ENCODE results near the gene STARD9.
"Not testable (repeated sequence)": the region's sequence is repeated elsewhere in the genome, so short reads cannot be mapped to it uniquely, and the experiment has no call there.

DNA sequence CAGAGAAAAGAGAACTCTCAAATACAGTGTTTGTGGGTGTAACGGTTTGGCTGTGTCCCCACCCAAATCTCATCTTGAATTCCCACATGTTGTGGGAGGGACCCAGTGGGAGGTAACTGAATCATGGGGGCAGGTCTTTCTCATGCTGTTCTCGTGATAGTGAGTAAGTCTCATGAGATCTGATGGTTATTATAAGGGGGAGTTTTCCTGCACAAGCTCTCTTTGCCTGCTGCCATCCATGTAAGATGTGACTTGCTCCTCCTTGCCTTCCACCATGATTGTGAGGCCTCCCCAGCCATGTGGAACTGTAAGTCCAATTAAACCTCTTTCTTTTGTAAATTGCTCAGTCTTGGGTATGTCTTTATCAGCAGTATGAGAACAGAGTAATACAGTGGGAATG lies 186.4 kb downstream of the STARD9 start:
- TF ChIP-seq, protein P1, sequence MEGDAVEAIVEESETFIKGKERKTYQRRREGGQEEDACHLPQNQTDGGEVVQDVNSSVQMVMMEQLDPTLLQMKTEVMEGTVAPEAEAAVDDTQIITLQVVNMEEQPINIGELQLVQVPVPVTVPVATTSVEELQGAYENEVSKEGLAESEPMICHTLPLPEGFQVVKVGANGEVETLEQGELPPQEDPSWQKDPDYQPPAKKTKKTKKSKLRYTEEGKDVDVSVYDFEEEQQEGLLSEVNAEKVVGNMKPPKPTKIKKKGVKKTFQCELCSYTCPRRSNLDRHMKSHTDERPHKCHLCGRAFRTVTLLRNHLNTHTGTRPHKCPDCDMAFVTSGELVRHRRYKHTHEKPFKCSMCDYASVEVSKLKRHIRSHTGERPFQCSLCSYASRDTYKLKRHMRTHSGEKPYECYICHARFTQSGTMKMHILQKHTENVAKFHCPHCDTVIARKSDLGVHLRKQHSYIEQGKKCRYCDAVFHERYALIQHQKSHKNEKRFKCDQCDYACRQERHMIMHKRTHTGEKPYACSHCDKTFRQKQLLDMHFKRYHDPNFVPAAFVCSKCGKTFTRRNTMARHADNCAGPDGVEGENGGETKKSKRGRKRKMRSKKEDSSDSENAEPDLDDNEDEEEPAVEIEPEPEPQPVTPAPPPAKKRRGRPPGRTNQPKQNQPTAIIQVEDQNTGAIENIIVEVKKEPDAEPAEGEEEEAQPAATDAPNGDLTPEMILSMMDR (conservative IDR thresholded peaks at IDR 0.05) = not testable (repeated sequence)
- not testable (repeated sequence) for TF ChIP-seq EZH2 (IDR thresholded peaks at IDR 0.05; ENCODE audit: low read depth)

Data from PC-9 (cell line).